ENCODE results near the gene CAMK1D.

The CAMK1D gene

DNA sequence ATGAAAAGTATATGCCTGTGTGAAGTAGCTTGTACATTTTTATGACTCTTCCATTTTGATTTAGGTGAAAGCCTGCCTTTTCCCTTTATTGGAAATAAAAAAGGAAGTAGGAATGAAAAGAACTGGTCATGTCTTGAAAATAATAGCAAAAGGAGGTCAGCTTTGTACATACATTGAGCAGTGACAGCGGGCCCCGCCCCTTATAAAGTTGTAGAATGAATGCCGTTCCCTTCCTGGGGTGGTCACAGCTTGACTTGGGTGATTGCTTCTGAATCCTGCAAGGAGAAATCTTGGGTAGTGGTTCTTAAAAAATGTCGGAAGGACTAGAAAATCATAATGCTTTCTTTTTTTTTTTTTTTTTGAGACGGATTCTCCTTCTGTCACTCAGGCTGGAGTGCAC, 31.7 kb downstream of the CAMK1D start:
- Histone ChIP-seq H3K4me3 (no peak overlapping the region), H3K9me3 (no peaks in the 10 kb centered on the region), H3K36me3 (no peaks in the 10 kb centered on the region), H3K27ac (no peak overlapping the region), H3K27me3 (no peaks in the 10 kb centered on the region), H3K4me1 (peaks cover 0 to 11% (median 0%) of the 10 kb centered on the region in 4 donors)
- TF ChIP-seq, protein P1, sequence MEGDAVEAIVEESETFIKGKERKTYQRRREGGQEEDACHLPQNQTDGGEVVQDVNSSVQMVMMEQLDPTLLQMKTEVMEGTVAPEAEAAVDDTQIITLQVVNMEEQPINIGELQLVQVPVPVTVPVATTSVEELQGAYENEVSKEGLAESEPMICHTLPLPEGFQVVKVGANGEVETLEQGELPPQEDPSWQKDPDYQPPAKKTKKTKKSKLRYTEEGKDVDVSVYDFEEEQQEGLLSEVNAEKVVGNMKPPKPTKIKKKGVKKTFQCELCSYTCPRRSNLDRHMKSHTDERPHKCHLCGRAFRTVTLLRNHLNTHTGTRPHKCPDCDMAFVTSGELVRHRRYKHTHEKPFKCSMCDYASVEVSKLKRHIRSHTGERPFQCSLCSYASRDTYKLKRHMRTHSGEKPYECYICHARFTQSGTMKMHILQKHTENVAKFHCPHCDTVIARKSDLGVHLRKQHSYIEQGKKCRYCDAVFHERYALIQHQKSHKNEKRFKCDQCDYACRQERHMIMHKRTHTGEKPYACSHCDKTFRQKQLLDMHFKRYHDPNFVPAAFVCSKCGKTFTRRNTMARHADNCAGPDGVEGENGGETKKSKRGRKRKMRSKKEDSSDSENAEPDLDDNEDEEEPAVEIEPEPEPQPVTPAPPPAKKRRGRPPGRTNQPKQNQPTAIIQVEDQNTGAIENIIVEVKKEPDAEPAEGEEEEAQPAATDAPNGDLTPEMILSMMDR (IDR thresholded peaks at IDR 0.05), result no peak
- no peak for DNase-seq
- intact Hi-C loops (cut with DNase I; ENCODE audit: low total_unique reads), result no loop called here

- TF ChIP-seq, protein P1 (IDR thresholded peaks at IDR 0.05), result no peak
- H3K4me1 ChIP-seq, result peaks cover 0 to 11% (median 0%) of the 10 kb centered on the region in 4 donors
- H3K27ac ChIP-seq, result no peak overlapping the region
- no peaks in the 10 kb centered on the region for H3K36me3 ChIP-seq
- no peaks in the 10 kb centered on the region for H3K27me3 ChIP-seq
- no peak overlapping the region for H3K4me3 ChIP-seq
- no peak for DNase-seq
- intact Hi-C loops (cut with DNase I; ENCODE audit: low total_unique reads), result no loop called here
- H3K9me3 ChIP-seq, result no peaks in the 10 kb centered on the region
Observed at GRCh38 chr10:12381536-12382156, 32.3 kb downstream of the CAMK1D start.

GRCh38 chr10:12382157-12382548, 32.8 kb downstream of the CAMK1D start:
- DNase-seq, result no peak
- H3K4me1 ChIP-seq, result peaks cover 0 to 10% (median 0%) of the 10 kb centered on the region in 4 donors
- H3K4me3 ChIP-seq, result no peak overlapping the region
- TF ChIP-seq, protein P1 (IDR thresholded peaks at IDR 0.05), result no peak
- no peak overlapping the region for H3K27ac ChIP-seq
- no peaks in the 10 kb centered on the region for H3K36me3 ChIP-seq
- intact Hi-C loops (cut with DNase I; ENCODE audit: low total_unique reads), result no loop called here
- no peaks in the 10 kb centered on the region for H3K27me3 ChIP-seq
- no peaks in the 10 kb centered on the region for H3K9me3 ChIP-seq

DNA sequence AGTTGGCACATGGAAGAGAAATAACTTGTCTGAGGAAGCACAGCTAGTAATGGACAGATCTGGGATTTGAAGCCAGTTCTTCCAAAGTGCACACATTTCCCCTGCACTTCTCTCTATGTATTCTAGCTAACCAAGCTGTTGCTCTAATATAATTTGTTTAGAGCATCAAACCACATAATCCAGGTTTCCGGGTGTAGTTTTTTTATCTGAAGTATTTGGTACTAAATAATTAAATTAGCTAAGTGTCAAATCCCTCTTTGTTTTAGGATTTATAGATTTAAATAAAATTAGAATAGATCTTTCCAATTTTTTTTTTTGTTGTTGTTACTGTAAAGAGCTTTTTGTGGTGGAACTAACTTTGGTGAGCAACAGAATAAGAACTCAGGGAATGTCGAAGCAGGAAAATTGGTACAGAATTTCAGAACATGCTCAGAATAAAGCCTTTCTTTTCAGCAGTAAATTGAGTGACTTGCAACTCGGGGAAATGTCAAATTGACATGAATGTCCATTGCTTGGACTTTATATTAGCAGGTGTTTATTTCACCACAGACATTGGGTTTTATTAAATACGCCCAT, 33.7 kb downstream of the CAMK1D start:
- Histone ChIP-seq H3K27ac (no peak overlapping the region), H3K27me3 (no peaks in the 10 kb centered on the region), H3K36me3 (no peaks in the 10 kb centered on the region), H3K4me3 (no peak overlapping the region), H3K9me3 (no peaks in the 10 kb centered on the region), H3K4me1 (peaks cover 0 to 3% (median 0%) of the 10 kb centered on the region in 4 donors)
- DNase-seq, result no peak
- intact Hi-C loops (cut with DNase I; ENCODE audit: low total_unique reads), result no loop called here
- TF ChIP-seq, protein P1 (IDR thresholded peaks at IDR 0.05), result no peak

GRCh38 chr10:12384906-12385305, 35.6 kb downstream of the CAMK1D start:
- no peaks in the 10 kb centered on the region for H3K36me3 ChIP-seq
- no peaks in the 10 kb centered on the region for H3K9me3 ChIP-seq
- H3K4me1 ChIP-seq, result peaks cover 0 to 13% (median 13%) of the 10 kb centered on the region in 4 donors
- TF ChIP-seq, protein P1 (IDR thresholded peaks at IDR 0.05), result no peak
- no peak overlapping the region for H3K4me3 ChIP-seq
- no peaks in the 10 kb centered on the region for H3K27me3 ChIP-seq
- intact Hi-C loops (cut with DNase I; ENCODE audit: low total_unique reads), result no loop called here
- no peak overlapping the region for H3K27ac ChIP-seq
- DNase-seq, result no peak
